Smooth muscle cell (in vitro differentiated cells): ENCODE results near the gene HMGCR. TPM values are rescaled to one million over a fixed set of nuclear protein-coding genes. Genes with fewer than 3 reads are reported as not detected.

ENCODE experiments used
- DNase-seq: peaks from one replicate; lab custom pipeline; 2025; ENCODE audit not compliant: unreplicated experiment; lab: John Stamatoyannopoulos, UW
- H2AFZ ChIP-seq: fragments of 200-600 bp; sonication (generic); 2 replicates; pipeline ENCODE4 v1.6.0; 2016; ENCODE audit warnings: antibody characterized with exemption, low read depth, mild to moderate bottlenecking
- H3F3A ChIP-seq: fragments of 200-600 bp; sonication (generic); 2 replicates; pipeline ENCODE4 v1.6.0; 2017; ENCODE audit warnings: antibody characterized with exemption, low read depth
- H3K27ac ChIP-seq: fragments of 200-600 bp; sonication (generic); 2 replicates; pipeline ENCODE4 v1.5.1; 2016; ENCODE audit warnings: low read depth, mild to moderate bottlenecking
- H3K27me3 ChIP-seq: fragments of 200-600 bp; sonication (generic); 2 replicates; pipeline ENCODE4 v1.6.1; 2016; ENCODE audit warnings: low read depth, mild to moderate bottlenecking
- H3K36me3 ChIP-seq: fragments of 200-600 bp; sonication (generic); 2 replicates; pipeline ENCODE4 v1.5.1; 2016; ENCODE audit warnings: low read depth
- H3K4me1 ChIP-seq: fragments of 200-600 bp; sonication (generic); 2 replicates; pipeline ENCODE4 v1.5.1; 2016; ENCODE audit warnings: low read depth
- H3K4me2 ChIP-seq: fragments of 200-600 bp; sonication (generic); 2 replicates; pipeline ENCODE4 v1.6.0; 2016; ENCODE audit warnings: mild to moderate bottlenecking
- H3K4me3 ChIP-seq: fragments of 200-600 bp; sonication (generic); 2 replicates; pipeline ENCODE4 v1.5.1; 2016; ENCODE audit warnings: mild to moderate bottlenecking
- H3K79me2 ChIP-seq: fragments of 200-600 bp; sonication (generic); 2 replicates; pipeline ENCODE4 v1.6.0; 2016; ENCODE audit warnings: low read depth, mild to moderate bottlenecking
- H3K9ac ChIP-seq: fragments of 200-600 bp; sonication (generic); 2 replicates; pipeline ENCODE4 v1.6.0; 2016; ENCODE audit warnings: low read depth
- H3K9me3 ChIP-seq: fragments of 200-600 bp; sonication (generic); replicated peaks from 2 replicates; pipeline ENCODE4 v1.5.1; 2016; ENCODE audit warnings: low read depth
- H4K20me1 ChIP-seq: fragments of 200-600 bp; sonication (generic); 2 replicates; pipeline ENCODE4 v1.6.0; 2016; ENCODE audit warnings: low read depth
- WGBS: methylation state at CpG from one replicate; pipeline ENCODE4 v1.1.7; 2016; ENCODE audit warnings: low lambda C conversion rate; 5-methylcytosine and 5-hydroxymethylcytosine counted together
- polyA plus RNA-seq: library from polyadenylated mRNA; unstranded; fragments of >200 nt; fragmentation: Nextera tagmentation; extraction: Ambion mirVana; gene quantifications from 2 replicates; pipeline ENCODE4 v1.2.1, GENCODE V29; 2016
- total RNA-seq: library from RNA; depleted of rRNA; stranded (reverse); fragments of >200 nt; gene quantifications from 2 replicates; pipeline ENCODE4 v1.2.3, GENCODE V29; 2014
- TF ChIP-seq, protein P1 (sequence below): fragments of 200-600 bp; sonication (generic); IDR thresholded peaks from 2 replicates; pipeline ENCODE4 v1.5.1; 2017; ENCODE audit warnings: borderline replicate concordance, mild to moderate bottlenecking, antibody characterized with exemption; ENCODE audit not compliant: insufficient read depth, poor library complexity, severe bottlenecking

The HMGCR gene
- total and polyA plus RNA-seq, 2 experiments from 2014 or later = 72.3 to 160 TPM

DNA sequence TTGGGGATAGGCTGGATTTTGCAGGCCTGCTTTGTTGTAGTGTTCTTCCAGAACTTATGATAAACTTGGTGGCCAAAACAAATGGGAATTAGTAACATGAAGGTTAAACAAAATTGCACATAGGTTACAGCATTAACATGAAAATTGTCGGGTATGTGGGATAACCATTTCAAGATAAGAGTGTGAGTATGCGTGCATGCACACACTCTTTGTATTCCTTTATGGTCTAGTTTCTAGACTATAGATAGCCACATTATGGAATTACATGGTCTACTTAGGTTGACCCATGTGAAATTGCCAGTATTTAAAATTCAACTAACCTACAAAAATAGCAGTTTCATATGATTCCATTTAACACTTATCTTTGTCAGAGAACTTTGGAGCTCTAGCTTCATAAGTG lies 1.4 kb downstream of the HMGCR start:
- H4K20me1 ChIP-seq = peaks cover 60% of the 10 kb centered on the region
- peaks cover 3% of the 10 kb centered on the region for H3F3A ChIP-seq
- TF ChIP-seq, protein P1, sequence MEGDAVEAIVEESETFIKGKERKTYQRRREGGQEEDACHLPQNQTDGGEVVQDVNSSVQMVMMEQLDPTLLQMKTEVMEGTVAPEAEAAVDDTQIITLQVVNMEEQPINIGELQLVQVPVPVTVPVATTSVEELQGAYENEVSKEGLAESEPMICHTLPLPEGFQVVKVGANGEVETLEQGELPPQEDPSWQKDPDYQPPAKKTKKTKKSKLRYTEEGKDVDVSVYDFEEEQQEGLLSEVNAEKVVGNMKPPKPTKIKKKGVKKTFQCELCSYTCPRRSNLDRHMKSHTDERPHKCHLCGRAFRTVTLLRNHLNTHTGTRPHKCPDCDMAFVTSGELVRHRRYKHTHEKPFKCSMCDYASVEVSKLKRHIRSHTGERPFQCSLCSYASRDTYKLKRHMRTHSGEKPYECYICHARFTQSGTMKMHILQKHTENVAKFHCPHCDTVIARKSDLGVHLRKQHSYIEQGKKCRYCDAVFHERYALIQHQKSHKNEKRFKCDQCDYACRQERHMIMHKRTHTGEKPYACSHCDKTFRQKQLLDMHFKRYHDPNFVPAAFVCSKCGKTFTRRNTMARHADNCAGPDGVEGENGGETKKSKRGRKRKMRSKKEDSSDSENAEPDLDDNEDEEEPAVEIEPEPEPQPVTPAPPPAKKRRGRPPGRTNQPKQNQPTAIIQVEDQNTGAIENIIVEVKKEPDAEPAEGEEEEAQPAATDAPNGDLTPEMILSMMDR = no peak
- H2AFZ ChIP-seq = no peak overlapping the region
- H3K4me3 ChIP-seq = peak overlapping the region; percentile 93
- peak overlapping the region; percentile 96 for H3K27ac ChIP-seq
- H3K9me3 ChIP-seq = no peaks in the 10 kb centered on the region
- H3K79me2 ChIP-seq = peaks cover 62% of the 10 kb centered on the region
- H3K4me1 ChIP-seq = peaks cover 32% of the 10 kb centered on the region
- H3K9ac ChIP-seq = peak overlapping the region; percentile 97
- no peak for DNase-seq
- peak overlapping the region; percentile 84 for H3K4me2 ChIP-seq
- no peaks in the 10 kb centered on the region for H3K27me3 ChIP-seq
- 3% methylated on average over 2 of the region's 2 CpGs for WGBS
- peaks cover 3% of the 10 kb centered on the region for H3K36me3 ChIP-seq

DNA sequence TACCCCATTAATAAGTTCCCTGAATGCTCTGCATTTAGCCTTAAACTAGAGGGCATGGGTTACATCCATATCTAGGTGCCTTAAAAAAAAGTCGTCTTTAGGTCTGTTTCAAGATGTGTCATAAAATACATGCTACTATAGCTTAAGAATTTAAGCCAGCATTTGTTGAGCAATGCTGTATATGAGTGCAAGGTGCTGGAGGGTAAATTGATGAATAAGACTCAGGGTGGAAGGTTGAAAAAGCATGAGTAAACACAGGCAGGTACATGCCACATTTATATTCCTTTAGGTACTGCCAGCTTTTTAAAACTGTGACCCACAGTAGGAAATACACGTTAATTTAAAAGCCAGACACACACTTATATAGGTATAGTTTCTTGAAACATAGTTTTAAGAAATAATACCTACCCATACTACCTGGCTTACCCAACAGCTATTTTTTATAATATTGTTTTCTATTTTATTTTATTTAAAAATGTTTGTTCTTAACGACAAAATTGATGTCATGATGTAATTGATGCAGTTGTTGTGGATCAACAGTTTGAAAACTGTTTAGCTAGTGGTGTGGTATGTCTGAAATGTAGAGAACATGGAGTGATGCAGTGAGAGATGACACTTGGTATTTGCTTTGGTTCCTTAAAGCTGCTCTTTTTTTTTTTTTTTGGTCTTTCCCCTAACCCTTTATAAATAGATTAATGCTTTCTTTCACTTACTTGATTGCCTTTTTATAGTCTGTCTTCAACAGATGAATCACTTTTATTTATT lies 3.9 kb downstream of the HMGCR start:
- H3F3A ChIP-seq = peaks cover 3% of the 10 kb centered on the region
- no peaks in the 10 kb centered on the region for H3K27me3 ChIP-seq
- peaks cover 87% of the 10 kb centered on the region for H3K79me2 ChIP-seq
- H2AFZ ChIP-seq = no peak overlapping the region
- peak overlapping the region; percentile 93 for H3K4me3 ChIP-seq
- 51% methylated on average over 3 of the region's 3 CpGs for WGBS
- H4K20me1 ChIP-seq = peaks cover 84% of the 10 kb centered on the region
- no peak overlapping the region for H3K9ac ChIP-seq
- no peak for DNase-seq
- H3K4me2 ChIP-seq = peak overlapping the region; percentile 86
- H3K27ac ChIP-seq = peak overlapping the region; percentile 47
- no peaks in the 10 kb centered on the region for H3K9me3 ChIP-seq
- peaks cover 29% of the 10 kb centered on the region for H3K4me1 ChIP-seq
- TF ChIP-seq, protein P1 = no peak
- peaks cover 16% of the 10 kb centered on the region for H3K36me3 ChIP-seq

DNA sequence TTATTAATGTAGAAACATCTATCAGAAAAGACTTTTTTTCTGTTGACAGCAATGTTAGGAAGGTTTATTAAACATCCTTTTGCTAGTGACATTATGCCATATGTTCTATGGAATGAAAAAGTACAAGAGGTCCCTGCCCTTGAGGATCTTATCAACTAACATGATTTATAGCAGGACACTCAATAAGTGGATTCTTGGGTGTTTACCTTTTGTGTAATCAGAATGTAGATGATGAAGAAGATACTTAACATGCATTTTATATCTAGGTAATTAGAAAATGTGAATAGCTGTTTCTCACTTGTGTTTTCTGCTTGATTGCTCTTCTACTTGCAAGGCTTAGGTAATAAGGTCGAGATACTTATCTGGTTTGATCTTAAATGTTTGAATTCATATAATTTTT lies 4.9 kb downstream of the HMGCR start:
- Histone ChIP-seq H3K4me1 (peaks cover 26% of the 10 kb centered on the region), H3K27me3 (no peaks in the 10 kb centered on the region), H3K79me2 (peaks cover 97% of the 10 kb centered on the region), H2AFZ (no peak overlapping the region), H3K9ac (no peak overlapping the region), H4K20me1 (peaks cover 95% of the 10 kb centered on the region), H3K9me3 (no peaks in the 10 kb centered on the region), H3K4me3 (peak overlapping the region; percentile 6), H3K27ac (peak overlapping the region; percentile 47), H3K36me3 (peaks cover 22% of the 10 kb centered on the region), H3F3A (no peaks in the 10 kb centered on the region), H3K4me2 (peak overlapping the region; percentile 86)
- DNase-seq = no peak
- TF ChIP-seq, protein P1 = no peak
- WGBS = 83% methylated on average over 1 of the region's 1 CpG

DNA sequence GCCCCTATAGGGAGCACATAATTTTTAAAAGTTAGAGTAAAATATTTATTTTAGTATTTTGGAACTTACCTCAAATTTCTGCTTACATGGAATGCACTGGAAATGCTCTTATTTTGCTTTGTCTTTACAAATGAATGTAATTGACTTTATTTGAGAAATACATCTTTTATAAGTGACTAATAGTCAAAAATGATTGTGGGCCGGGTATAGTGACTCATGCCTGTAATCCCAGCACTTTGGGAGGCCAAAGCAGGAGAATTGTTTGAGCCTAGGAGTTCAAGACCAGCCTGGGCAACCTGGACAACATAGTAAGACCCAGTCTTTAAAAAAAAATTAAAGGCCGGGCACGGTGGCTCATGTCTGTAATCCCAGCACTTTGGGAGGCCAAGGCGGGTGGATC lies 5.8 kb downstream of the HMGCR start:
- Histone ChIP-seq H3K36me3 (peaks cover 22% of the 10 kb centered on the region), H3K79me2 (peaks cover 98% of the 10 kb centered on the region), H4K20me1 (peaks cover 98% of the 10 kb centered on the region), H3K9ac (no peak overlapping the region), H3K4me3 (no peak overlapping the region), H3F3A (no peaks in the 10 kb centered on the region), H3K4me1 (peaks cover 26% of the 10 kb centered on the region), H3K27ac (peak overlapping the region; percentile 31), H2AFZ (no peak overlapping the region), H3K9me3 (no peaks in the 10 kb centered on the region), H3K27me3 (no peaks in the 10 kb centered on the region), H3K4me2 (peak overlapping the region; percentile 86)
- no peak for DNase-seq
- TF ChIP-seq, protein P1 = no peak
- WGBS = 83% methylated on average over 4 of the region's 4 CpGs
